RCC 7860 (cell line): ENCODE measurements around the gene SLC38A1.

ENCODE experiments used
- DNase-seq: peaks from one replicate; pipeline ENCODE4 v3.0.0-alpha.2; 2015; ENCODE audit warnings: low spot score
- FAIRE-seq: peaks from 2 replicates; lab custom pipeline; 2012; peaks lifted over from hg19 to GRCh38; lab: Jason Lieb, UNC

The SLC38A1 gene

GRCh38 chr12:46237371-46238045 lies 31.3 kb downstream of the SLC38A1 start:
- FAIRE-seq (no peak), DNase-seq (no peak)

- no peak for DNase-seq
- FAIRE-seq: no peak
Observed at GRCh38 chr12:46234000-46234399, 34.8 kb downstream of the SLC38A1 start.

GRCh38 chr12:46233423-46233822 lies 35.4 kb downstream of the SLC38A1 start:
- FAIRE-seq: no peak
- DNase-seq: no peak

GRCh38 chr12:46230983-46231382 lies 37.9 kb downstream of the SLC38A1 start:
- FAIRE-seq (no peak), DNase-seq (no peak)

GRCh38 chr12:46230306-46230705 lies 38.5 kb downstream of the SLC38A1 start:
- DNase-seq (no peak), FAIRE-seq (no peak)

- FAIRE-seq: no peak
- no peak for DNase-seq
Observed at GRCh38 chr12:46227616-46228015, 41.2 kb downstream of the SLC38A1 start.

GRCh38 chr12:46224386-46224785 lies 44.5 kb downstream of the SLC38A1 start:
- no peak for DNase-seq
- no peak for FAIRE-seq

- DNase-seq (no peak), FAIRE-seq (no peak)
Observed at GRCh38 chr12:46223047-46223446, 45.8 kb downstream of the SLC38A1 start.

GRCh38 chr12:46222636-46223035 lies 46.2 kb downstream of the SLC38A1 start:
- FAIRE-seq: no peak
- no peak for DNase-seq

GRCh38 chr12:46221255-46222128 lies 47.4 kb downstream of the SLC38A1 start:
- DNase-seq (no peak), FAIRE-seq (no peak)

- FAIRE-seq (no peak), DNase-seq (peak; percentile 22)
Observed at GRCh38 chr12:46219877-46220655, 48.8 kb downstream of the SLC38A1 start.

GRCh38 chr12:46219132-46219876 lies 49.5 kb downstream of the SLC38A1 start:
- FAIRE-seq (no peak), DNase-seq (no peak)

- FAIRE-seq (no peak), DNase-seq (no peak)
Observed at GRCh38 chr12:46218322-46219095, 50.3 kb downstream of the SLC38A1 start.

- no peak for DNase-seq
- no peak for FAIRE-seq
Observed at GRCh38 chr12:46217541-46218321, 51.1 kb downstream of the SLC38A1 start.

- FAIRE-seq (no peak), DNase-seq (peak; percentile 11)
Observed at GRCh38 chr12:46214668-46215436, 54.0 kb downstream of the SLC38A1 start.

- DNase-seq: no peak
Observed at GRCh38 chr12:46212108-46212982, 56.5 kb downstream of the SLC38A1 start.

GRCh38 chr12:46210873-46211439 lies 57.9 kb downstream of the SLC38A1 start:
- DNase-seq (no peak), FAIRE-seq (no peak)

More at GRCh38 chr12:46212108-46212982, 56.5 kb downstream of the SLC38A1 start:
- no peak for FAIRE-seq
